Measurements from ENCODE around the gene CNTNAP5.

The CNTNAP5 gene

GRCh38 chr2:124810132-124810531 lies 785.0 kb downstream of the CNTNAP5 start:
- peak; percentile 55; the same call in 1 of the 2 replicates for TF ChIP-seq CTCF (IDR thresholded peaks at IDR 0.05)

GRCh38 chr2:124814968-124815745 lies 790.1 kb downstream of the CNTNAP5 start:
- TF ChIP-seq CTCF (IDR thresholded peaks at IDR 0.05) = no peak

GRCh38 chr2:124816007-124816406 lies 790.9 kb downstream of the CNTNAP5 start:
- no peak for TF ChIP-seq CTCF (IDR thresholded peaks at IDR 0.05)

GRCh38 chr2:124822516-124822915 lies 797.4 kb downstream of the CNTNAP5 start:
- TF ChIP-seq CTCF (IDR thresholded peaks at IDR 0.05) = no peak

- TF ChIP-seq CTCF (IDR thresholded peaks at IDR 0.05) = no peak
Observed at GRCh38 chr2:124824441-124824840, 799.4 kb downstream of the CNTNAP5 start.

- no peak for TF ChIP-seq CTCF (IDR thresholded peaks at IDR 0.05)
Observed at GRCh38 chr2:124832521-124832920, 807.4 kb downstream of the CNTNAP5 start.

- no peak for TF ChIP-seq CTCF (IDR thresholded peaks at IDR 0.05)
Observed at GRCh38 chr2:124834331-124834730, 809.2 kb downstream of the CNTNAP5 start.
